ENCODE measurements around the gene B3GALNT2.

GRCh38 chr1:235460770-235461169, 43.5 kb downstream of the B3GALNT2 start:
- TF ChIP-seq ZNF621 (tag by site-specific recombination; IDR thresholded peaks at IDR 0.05) (no peak), GLI4 (tag by site-specific recombination; IDR thresholded peaks at IDR 0.05) (no peak), REST (tag by site-specific recombination; IDR thresholded peaks at IDR 0.05) (no peak), ZSCAN30 (tag by site-specific recombination; IDR thresholded peaks at IDR 0.05) (no peak), ZNF174 (tag by site-specific recombination; IDR thresholded peaks at IDR 0.05) (no peak), ZNF157 (tag by site-specific recombination; IDR thresholded peaks at IDR 0.05) (no peak)
- TF ChIP-seq, protein P1, sequence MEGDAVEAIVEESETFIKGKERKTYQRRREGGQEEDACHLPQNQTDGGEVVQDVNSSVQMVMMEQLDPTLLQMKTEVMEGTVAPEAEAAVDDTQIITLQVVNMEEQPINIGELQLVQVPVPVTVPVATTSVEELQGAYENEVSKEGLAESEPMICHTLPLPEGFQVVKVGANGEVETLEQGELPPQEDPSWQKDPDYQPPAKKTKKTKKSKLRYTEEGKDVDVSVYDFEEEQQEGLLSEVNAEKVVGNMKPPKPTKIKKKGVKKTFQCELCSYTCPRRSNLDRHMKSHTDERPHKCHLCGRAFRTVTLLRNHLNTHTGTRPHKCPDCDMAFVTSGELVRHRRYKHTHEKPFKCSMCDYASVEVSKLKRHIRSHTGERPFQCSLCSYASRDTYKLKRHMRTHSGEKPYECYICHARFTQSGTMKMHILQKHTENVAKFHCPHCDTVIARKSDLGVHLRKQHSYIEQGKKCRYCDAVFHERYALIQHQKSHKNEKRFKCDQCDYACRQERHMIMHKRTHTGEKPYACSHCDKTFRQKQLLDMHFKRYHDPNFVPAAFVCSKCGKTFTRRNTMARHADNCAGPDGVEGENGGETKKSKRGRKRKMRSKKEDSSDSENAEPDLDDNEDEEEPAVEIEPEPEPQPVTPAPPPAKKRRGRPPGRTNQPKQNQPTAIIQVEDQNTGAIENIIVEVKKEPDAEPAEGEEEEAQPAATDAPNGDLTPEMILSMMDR (tag by site-specific recombination; IDR thresholded peaks at IDR 0.05) = no peak
